ENCODE measurements around the gene TAS2R4.
"Not testable (repeated sequence)": the region's sequence is repeated elsewhere in the genome, so short reads cannot be mapped to it uniquely, and the experiment has no call there.

The TAS2R4 gene

DNA sequence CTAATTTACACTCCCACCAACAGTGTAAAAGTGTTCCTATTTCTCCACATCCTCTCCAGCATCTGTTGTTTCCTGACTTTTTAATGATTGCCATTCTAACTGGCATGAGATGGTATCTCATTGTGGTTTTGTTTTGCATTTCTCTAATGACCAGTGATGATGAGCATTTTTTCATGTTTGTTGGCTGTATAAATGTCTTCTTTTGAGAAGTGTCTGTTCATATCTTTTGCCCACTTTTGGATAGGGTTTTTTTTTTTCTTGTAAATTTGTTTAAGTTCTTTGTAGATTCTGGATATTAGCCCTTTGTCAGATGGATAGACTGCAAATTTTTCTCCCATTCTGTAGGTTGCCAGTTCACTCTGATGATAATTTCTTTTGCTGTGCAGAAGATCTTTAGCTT lies 46.0 kb downstream of the TAS2R4 start:
- in situ Hi-C loops (cut with MboI; ENCODE audit: low sequenced_read_pairs), result not testable (repeated sequence)
